Neural progenitor cell (in vitro differentiated cells): ENCODE measurements around the gene PTCD2.

Experiments
- CTCF ChIP-seq: fragments of 200-600 bp; sonication (generic); IDR thresholded peaks from 2 replicates; pipeline ENCODE4 v1.5.1; 2017; ENCODE audit warnings: antibody characterized with exemption, mild to moderate bottlenecking
- EZH2 ChIP-seq: fragments of 200-600 bp; sonication (generic); IDR thresholded peaks from 2 replicates; pipeline ENCODE4 v1.6.1; 2017; ENCODE audit warnings: antibody characterized with exemption, mild to moderate bottlenecking, moderate library complexity

GRCh38 chr5:72337159-72337558 lies 17.0 kb downstream of the PTCD2 start:
- TF ChIP-seq CTCF = no peak
- no peak for TF ChIP-seq EZH2
